Cardiac muscle cell (in vitro differentiated cells and primary cell): ENCODE data around the gene ADCY4. TPM values are rescaled to one million over a fixed set of nuclear protein-coding genes. Genes with fewer than 3 reads are reported as not detected.

Source experiments
- DNase-seq, 2 donors: peaks; one replicate each; pipeline versions ENCODE4 v3.0.0 to v3.0.0-alpha.2; 2010 to 2017; ENCODE audit warnings: low read depth in 1 of 2, low spot score in 1 of 2
- H3K27ac ChIP-seq: fragments of 200-600 bp; sonication (generic); 2 replicates; pipeline ENCODE4 v1.5.1; 2016
- H3K27me3 ChIP-seq: fragments of 200-600 bp; sonication (generic); 2 replicates; pipeline ENCODE4 v1.6.0; 2016; ENCODE audit warnings: control low read depth
- H3K36me3 ChIP-seq: fragments of 200-600 bp; sonication (generic); 2 replicates; pipeline ENCODE4 v1.5.1; 2016; ENCODE audit warnings: control low read depth
- H3K4me1 ChIP-seq: fragments of 200-600 bp; sonication (generic); 2 replicates; pipeline ENCODE4 v1.8.1; 2017; ENCODE audit warnings: low read depth, mild to moderate bottlenecking, mixed run types
- H3K4me3 ChIP-seq: fragments of 200-600 bp; sonication (generic); 2 replicates; pipeline ENCODE4 v1.5.1; 2016; ENCODE audit warnings: mild to moderate bottlenecking
- H3K9me3 ChIP-seq: fragments of 200-600 bp; sonication (generic); 2 replicates; pipeline ENCODE4 v1.5.1; 2017; ENCODE audit warnings: low read depth, mild to moderate bottlenecking, control low read depth
- polyA plus RNA-seq: library from polyadenylated mRNA; unstranded; fragments of >200 nt; fragmentation: Nextera tagmentation; extraction: Ambion mirVana; gene quantifications from 2 replicates; pipeline ENCODE4 v1.2.1, GENCODE V29; 2016
- total RNA-seq: library from RNA; depleted of rRNA; stranded (reverse); fragments of >200 nt; gene quantifications from 2 replicates; pipeline ENCODE4 v1.2.3, GENCODE V29; 2016
- TF ChIP-seq, protein P1 (sequence below): IDR thresholded peaks from 2 replicates; pipeline ENCODE4 v1.5.1; 2012; ENCODE audit warnings: low read depth, mild to moderate bottlenecking, low read length

Gene ADCY4
- total and polyA plus RNA-seq, 2 experiments from 2014 or later: 1.5 TPM; not detected in 1

DNA sequence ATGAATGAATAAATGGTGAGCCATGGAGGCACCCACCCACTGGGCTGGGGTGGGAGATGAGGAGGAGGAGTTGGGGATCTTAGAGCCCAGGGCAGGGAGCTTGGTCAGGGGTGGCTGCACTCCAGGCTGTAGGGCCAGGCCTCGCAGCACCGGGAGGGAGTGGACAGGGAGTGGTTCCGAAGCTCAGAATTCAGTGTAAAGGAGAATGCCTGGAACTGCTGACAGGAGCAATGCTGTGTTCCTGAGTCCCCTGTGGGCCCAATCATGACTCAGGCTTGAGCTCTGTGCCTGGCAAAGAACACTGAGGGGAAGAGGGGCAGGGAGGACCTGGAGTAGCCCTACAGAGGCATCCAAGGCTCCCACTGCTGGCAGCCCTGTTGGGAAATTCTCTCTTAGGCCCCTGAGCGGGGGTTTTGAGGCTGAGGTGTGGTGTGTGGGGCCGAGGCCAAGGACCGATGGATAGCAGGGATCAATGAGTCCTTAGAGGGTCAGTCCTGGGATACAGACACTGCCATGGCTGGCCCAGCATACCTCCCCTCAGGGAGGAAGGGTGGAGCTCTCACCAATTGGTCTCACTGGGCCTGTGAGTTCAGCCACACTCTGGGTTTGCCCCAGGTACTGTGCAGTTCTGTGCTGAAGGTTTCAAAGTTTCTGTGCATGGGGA is 53.9 kb downstream of the ADCY4 start:
- Histone ChIP-seq H3K4me3 (no peak overlapping the region), H3K4me1 (no peaks in the 10 kb centered on the region), H3K9me3 (no peaks in the 10 kb centered on the region), H3K27ac (no peak overlapping the region), H3K27me3 (no peaks in the 10 kb centered on the region), H3K36me3 (no peaks in the 10 kb centered on the region)
- TF ChIP-seq, protein P1, sequence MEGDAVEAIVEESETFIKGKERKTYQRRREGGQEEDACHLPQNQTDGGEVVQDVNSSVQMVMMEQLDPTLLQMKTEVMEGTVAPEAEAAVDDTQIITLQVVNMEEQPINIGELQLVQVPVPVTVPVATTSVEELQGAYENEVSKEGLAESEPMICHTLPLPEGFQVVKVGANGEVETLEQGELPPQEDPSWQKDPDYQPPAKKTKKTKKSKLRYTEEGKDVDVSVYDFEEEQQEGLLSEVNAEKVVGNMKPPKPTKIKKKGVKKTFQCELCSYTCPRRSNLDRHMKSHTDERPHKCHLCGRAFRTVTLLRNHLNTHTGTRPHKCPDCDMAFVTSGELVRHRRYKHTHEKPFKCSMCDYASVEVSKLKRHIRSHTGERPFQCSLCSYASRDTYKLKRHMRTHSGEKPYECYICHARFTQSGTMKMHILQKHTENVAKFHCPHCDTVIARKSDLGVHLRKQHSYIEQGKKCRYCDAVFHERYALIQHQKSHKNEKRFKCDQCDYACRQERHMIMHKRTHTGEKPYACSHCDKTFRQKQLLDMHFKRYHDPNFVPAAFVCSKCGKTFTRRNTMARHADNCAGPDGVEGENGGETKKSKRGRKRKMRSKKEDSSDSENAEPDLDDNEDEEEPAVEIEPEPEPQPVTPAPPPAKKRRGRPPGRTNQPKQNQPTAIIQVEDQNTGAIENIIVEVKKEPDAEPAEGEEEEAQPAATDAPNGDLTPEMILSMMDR: no peak
- peak in 1 of 2 donors; percentile 24 for DNase-seq

DNA sequence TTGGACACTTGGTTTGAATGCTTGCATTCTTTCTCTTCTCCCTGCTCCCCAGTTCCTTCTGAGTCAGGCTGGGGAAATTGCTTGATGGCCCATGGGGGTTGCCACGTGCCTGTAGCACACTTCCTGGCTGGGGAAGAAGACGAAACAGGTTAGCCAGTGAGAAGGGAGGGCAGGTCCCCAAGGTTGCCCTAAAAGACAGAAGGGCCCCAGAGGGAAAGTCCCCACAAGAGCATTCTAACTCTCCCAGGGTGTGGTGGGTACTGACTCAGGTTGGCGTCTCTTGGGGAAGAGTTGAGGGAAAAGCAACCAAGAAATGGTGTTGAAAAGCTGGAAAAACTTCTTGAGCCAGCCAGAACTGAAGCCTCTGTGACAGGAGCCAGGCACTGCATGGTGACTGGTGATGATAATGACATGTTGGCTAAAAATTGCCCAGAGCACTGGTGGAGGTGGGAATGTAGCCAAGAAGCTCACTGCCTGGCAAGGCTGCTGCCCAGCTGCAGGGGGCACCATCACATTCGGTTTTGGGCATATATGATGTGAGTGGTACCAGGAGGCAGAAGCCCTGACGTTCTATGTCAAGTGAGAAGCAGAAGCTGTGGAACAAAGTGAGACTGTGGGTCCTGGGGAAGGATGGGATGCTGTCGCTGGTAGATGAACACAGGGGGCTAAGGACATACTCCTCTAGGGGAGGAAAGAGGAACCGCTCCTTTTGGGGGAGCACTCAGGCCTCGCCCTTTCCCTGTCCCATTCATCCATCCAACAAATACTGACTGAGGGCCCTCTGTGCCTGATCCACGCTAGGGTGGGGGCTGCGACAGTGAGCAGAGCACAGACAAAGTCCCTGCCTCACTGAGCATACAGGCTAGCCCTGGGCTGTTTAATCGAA is 55.3 kb downstream of the ADCY4 start:
- Histone ChIP-seq H3K9me3 (no peaks in the 10 kb centered on the region), H3K27me3 (no peaks in the 10 kb centered on the region), H3K36me3 (no peaks in the 10 kb centered on the region), H3K27ac (no peak overlapping the region), H3K4me3 (no peak overlapping the region), H3K4me1 (no peaks in the 10 kb centered on the region)
- DNase-seq: no peak
- TF ChIP-seq, protein P1: peak; percentile 5

DNA sequence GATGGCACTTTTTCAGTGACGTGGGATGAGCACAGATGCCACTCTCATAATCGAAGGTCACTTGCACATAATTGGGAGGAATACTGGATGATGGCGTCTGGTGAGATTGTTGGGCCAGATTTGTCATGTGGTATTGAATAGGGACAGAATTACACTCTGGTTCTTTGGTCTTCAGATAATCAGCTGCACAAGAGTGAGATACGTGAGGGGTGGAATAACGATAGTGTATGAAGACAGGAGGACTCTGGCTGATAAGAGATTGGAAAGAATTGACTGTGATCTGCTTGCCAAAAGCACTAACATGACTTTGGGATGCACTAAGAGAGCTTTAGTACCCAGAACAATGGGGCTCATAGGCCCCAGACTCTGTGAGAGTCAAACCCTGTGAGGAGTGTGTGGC is 56.4 kb downstream of the ADCY4 start:
- Histone ChIP-seq H3K4me1 (no peaks in the 10 kb centered on the region), H3K9me3 (no peaks in the 10 kb centered on the region), H3K36me3 (no peaks in the 10 kb centered on the region), H3K27ac (no peak overlapping the region), H3K4me3 (no peak overlapping the region), H3K27me3 (no peaks in the 10 kb centered on the region)
- TF ChIP-seq, protein P1: no peak
- no peak for DNase-seq

DNA sequence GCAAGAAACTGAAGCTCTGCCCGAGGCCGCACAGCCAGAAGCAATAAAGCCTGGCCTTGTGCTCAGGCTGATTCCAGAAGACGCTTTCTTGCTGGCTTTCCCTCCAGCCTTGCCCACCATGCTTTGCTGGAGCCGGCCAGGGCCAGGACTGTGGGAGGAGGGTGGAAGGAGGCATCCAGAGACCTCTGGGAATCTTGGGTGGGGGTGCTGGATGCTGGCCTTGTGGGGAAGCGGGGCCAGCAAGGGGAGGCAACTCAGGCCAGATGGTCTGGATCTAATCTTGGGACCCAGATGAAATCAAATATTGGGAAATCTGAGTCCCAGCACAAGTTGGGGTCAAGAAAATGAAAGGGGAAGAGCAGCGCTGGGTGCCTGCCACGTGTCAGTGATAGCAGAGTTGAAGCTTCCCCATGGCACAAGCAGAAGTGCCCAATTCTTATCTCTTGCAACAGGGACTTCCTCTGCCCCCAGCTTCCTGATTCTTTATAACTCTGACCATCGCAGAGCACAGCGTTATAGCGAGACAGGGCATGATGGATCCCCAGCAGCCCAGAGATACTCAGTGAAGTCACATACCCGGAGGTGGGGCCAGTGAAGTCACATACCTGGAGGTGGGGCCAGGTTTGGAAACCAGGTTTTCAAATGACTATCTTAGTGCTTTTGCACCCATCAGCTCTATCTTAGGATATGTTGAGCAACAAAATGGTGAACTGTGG is 57.1 kb downstream of the ADCY4 start:
- Histone ChIP-seq H3K36me3 (no peaks in the 10 kb centered on the region), H3K9me3 (no peaks in the 10 kb centered on the region), H3K4me1 (no peaks in the 10 kb centered on the region), H3K27ac (no peak overlapping the region), H3K27me3 (no peaks in the 10 kb centered on the region), H3K4me3 (no peak overlapping the region)
- TF ChIP-seq, protein P1: no peak
- DNase-seq: no peak

DNA sequence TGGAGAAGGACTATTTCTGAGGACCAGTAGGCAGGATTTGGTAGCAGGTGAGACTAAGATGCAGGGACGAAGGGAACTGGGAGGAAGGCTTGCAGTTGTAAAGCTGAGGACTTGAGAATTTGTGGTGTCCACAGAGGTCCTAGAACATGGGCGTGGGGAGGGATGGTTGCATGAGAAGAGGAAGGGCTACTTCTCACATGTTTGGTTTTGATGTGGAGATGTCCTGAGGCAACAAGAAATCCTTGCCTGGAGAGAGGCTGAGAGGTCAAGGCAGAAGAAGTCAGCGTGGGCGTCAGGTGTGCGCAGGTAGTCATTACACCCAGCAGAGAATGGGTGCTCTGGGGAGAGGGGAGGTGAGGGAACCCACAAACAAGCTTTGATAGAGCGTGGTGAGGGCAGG is 57.8 kb downstream of the ADCY4 start:
- H3K9me3 ChIP-seq: no peaks in the 10 kb centered on the region
- no peaks in the 10 kb centered on the region for H3K4me1 ChIP-seq
- TF ChIP-seq, protein P1: no peak
- H3K27ac ChIP-seq: no peak overlapping the region
- no peak for DNase-seq
- H3K36me3 ChIP-seq: no peaks in the 10 kb centered on the region
- H3K27me3 ChIP-seq: no peaks in the 10 kb centered on the region
- H3K4me3 ChIP-seq: no peak overlapping the region
